ENCODE data around the gene PLAAT3. TPM values are rescaled to one million over a fixed set of nuclear protein-coding genes. Genes with fewer than 3 reads are reported as not detected.
"Not testable (repeated sequence)": the region's sequence is repeated elsewhere in the genome, so short reads cannot be mapped to it uniquely, and the experiment has no call there.

The PLAAT3 gene
- total RNA-seq, 2 donors from 2014 or later = 31.8 to 42.4 TPM

DNA sequence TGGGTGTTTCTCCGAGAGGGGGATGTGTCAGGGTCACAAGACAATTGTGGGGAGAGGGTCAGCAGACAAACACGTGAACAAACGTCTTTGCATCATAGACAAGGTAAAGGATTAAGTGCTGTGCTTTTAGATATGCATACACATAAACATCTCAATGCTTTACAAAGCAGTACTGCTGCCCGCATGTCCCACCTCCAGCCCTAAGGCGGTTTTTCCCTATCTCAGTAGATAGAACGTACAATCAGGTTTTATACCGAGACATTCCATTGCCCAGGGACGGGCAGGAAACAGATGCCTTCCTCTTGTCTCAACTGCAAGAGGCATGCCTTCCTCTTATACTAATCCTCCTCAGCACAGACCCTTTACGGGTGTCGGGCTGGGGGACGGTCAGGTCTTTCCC, 86.1 kb downstream of the PLAAT3 start:
- intact Hi-C loops (cut with DNase I) = loop anchor here in 1 of 2 donors (2.0 kb wide), 1 partner anchor 73 kb away; no protein-coding TSS in a partner anchor
- DNase-seq (ENCODE audit: low spot score) = not testable (repeated sequence)

DNA sequence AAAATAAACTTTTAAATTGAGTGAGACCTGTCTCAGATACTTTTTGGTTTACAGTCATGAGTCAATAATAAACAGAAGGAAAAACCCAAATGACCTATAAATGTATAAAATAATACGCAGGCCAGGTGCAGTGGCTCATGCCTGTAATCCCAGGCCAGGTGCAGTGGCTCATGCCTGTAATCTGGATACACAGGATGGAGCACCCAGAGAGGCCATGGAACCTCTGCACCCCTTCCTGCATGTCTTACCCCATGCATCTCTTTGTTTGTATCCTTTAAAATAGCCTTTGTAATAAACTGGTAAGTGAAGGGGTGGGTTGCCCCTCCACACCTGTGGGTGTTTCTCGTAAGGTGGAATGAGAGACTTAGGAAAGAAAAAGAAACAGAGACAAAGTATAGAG, 86.6 kb downstream of the PLAAT3 start:
- intact Hi-C loops (cut with DNase I) = loop anchor here in 1 of 2 donors (2.0 kb wide), 1 partner anchor 73 kb away; no protein-coding TSS in a partner anchor
- DNase-seq (ENCODE audit: low spot score) = no peak

Other genes with a start within 250 kb of the PLAAT3 start
- not detected for gene SLC22A9, start 244.6 kb downstream of the PLAAT3 start, total RNA-seq
- gene PLAAT5, start 123.3 kb downstream of the PLAAT3 start, total RNA-seq = 1 to 10 TPM in 1 of 2 donors, under 1 TPM in 1; 0.86 to 3.2 TPM
- gene LGALS12, start 108.3 kb downstream of the PLAAT3 start, total RNA-seq = 1 to 10 TPM in 1 of 2 donors, under 1 TPM in 1; 0.90 to 1.1 TPM
- 10 to 100 TPM; 11.5 to 19.3 TPM for gene PLAAT4, start 77.6 kb downstream of the PLAAT3 start, total RNA-seq
- not detected for gene PLAAT2, start 51.1 kb downstream of the PLAAT3 start, total RNA-seq
- gene ATL3, start 56.9 kb upstream of the PLAAT3 start, total RNA-seq = 100 to 1,000 TPM; 208 to 264 TPM
- gene RTN3, start 67.1 kb upstream of the PLAAT3 start, total RNA-seq = 10 to 100 TPM; 80.3 to 88.4 TPM
- 10 to 100 TPM; 13.0 to 21.8 TPM for gene ZFTA, start 154.3 kb upstream of the PLAAT3 start, total RNA-seq
- 10 to 100 TPM; 11.8 to 15.1 TPM for gene SPINDOC, start 199.0 kb upstream of the PLAAT3 start, total RNA-seq
- gene MARK2, start 224.7 kb upstream of the PLAAT3 start, total RNA-seq = 10 to 100 TPM; 20.5 to 24.5 TPM